GM10847 (cell line): ENCODE results near the gene EFNA5.

Experiments
- POLR2A ChIP-seq: IDR thresholded peaks from 2 replicates; pipeline ENCODE4 v1.6.1; 2011; ENCODE audit not compliant: insufficient read length; ENCODE audit errors: extremely low read depth

Gene EFNA5

DNA sequence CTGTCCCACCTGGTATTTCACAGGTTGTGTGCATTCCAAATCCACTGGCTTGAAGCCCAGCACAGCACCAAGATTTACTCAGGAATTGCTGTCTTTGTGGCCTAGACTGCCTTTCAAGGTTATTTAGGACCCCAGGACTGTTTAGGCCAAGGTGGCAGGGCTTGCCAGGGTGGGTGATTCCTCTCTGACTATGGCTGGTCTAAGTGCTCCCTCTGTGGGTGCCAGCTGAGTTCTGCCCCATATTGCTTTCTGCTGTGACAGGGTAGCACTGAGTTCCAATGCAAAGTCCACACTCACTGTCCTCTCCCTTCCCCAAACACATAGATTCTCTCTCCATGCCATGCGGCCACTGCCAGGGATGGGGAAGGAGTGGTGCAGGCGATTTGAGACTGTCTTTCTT is 318.2 kb downstream of the EFNA5 start:
- no peak for TF ChIP-seq POLR2A

DNA sequence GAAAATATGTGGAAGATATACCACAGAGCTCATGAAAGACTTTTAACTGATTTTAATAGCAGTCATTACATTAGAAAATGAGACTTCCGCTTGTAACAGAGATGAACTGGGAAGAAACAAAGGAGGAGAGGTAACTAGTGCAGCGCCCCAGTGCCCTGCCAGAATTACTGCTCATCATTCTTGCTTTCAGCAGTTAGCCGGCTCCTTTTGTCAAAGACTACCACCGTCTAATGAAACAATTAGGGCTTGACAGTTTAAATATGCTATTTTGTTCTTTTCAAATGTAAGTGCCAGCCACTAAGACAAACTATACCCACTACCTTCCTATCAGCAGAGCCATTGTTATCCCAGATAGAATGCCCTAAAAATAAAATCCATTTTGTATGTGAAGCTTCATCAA is 328.4 kb downstream of the EFNA5 start:
- no peak for TF ChIP-seq POLR2A

DNA sequence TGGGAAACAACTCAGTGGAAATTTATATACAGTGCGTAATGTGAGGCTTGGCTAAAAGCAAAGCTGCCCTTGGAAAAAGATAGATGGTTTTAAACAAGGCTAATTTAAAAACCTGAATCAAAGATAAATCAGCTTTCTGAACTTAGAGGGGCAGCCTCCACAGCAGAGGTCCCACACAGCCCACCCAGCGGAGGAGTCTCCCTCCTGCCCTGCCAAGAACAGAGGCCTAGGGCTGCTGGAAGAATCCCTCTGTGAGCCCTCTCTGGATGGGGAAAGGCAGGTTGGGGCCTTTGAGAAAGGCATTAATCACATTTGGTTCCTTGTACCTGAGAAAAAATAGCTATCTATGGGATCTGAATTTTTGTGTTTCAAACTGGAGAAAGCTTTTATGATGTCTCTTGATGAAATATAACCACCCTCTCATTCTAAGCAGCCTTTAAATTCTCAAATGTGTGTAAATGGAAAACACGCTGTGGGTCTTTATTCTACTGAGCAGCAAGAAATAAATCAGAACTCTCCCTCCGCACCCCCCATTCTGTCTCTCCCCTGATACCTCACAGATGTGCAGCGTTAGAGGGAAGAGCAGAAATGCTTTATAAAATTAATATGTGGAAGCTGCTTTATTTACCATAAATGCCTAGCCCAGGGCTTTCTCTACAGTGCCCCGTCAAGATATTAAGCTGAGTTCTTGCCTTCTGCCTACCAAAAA is 329.2 kb downstream of the EFNA5 start:
- no peak for TF ChIP-seq POLR2A

DNA sequence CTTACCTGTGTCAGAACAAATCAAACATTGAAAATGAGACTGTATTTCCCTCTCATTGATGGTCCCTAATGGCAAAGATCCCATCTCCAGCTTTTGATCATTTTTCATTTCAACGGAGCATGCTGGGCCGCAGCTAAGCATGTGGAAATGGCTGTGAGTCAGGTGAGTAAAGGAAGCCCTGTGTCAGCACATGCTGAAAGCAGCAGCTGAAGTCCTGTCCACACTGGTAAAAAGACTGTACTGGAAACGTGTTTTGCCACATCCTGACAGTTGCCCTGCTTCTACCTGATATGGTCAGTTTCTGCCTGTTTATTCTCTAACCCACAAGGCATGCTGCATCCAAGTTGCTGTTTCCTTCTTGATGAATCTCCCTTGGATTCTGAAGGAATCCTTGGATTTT is 330.1 kb downstream of the EFNA5 start:
- TF ChIP-seq POLR2A: no peak

DNA sequence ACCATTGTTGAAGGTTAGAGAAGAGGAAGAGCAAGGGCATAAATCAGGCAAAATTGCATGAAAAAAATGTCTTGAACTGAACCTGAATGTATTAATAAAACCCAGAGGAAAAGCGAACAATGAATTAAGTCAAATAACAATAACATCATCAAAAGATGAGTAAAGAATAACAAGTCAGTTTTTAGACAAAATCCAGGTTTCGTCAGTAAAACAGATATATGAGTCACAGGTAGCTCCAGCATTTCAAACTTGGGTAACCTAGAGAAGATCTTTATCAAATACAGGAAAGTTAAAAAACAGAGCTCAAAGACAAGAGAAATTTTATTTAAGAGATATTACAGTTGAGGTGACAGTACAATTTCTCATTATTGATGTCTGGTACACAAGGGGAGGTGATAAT is 332.4 kb downstream of the EFNA5 start:
- TF ChIP-seq POLR2A: no peak

DNA sequence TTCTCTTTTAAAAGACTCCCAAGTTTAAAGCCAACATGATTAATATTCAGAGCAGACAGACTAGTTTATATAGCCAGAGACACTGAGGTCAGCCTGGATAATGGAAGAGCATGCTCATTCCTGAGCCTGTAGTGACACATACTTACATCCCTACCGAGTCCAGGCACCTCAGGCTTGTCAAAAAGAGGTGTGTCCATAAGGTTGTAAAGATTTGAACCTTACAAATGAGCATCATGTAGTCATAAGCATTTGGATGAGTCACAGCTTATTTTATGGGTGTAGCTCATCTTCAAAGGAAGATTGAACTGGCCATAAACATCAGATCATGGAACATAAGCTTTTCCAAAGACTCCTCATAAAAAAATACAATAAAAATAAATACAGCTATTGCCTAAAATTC is 333.5 kb downstream of the EFNA5 start:
- no peak for TF ChIP-seq POLR2A

DNA sequence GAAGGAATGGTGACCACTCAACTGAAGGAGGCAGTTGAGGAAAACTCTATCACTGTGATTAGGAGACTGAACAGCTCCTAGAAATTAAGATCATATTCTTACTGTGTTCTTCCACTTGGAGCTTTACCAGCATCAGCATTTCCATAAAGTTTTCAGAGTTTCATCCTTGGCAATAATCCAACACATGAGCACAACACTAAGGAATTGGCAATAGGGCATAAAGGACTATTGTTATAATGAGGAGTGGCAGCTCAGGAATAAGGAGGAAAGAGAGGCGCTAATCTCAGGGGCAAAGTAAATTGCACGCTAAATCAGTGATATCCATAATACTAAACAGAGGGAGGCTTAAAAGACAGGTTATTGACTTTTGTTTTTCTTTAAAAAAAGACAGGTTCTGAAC is 338.9 kb downstream of the EFNA5 start:
- TF ChIP-seq POLR2A: no peak

DNA sequence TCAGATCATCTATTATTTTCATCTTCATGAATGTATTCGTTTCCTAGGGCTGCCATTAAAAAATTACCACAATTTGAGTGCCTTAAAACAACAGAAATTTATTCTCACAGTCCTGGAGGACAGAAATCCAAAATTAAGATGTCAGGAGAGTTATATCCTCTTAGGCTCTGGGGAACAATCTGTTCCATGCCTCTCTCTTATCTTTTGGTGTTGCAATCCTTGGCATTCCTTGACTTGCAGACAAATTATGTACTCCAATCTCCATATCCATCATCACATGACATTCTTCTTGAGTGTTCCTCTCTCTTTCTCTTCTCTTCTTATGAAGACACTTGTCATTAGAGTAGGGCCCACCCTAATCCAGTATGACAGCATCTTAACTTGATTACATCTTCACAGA is 339.4 kb downstream of the EFNA5 start:
- TF ChIP-seq POLR2A: no peak

DNA sequence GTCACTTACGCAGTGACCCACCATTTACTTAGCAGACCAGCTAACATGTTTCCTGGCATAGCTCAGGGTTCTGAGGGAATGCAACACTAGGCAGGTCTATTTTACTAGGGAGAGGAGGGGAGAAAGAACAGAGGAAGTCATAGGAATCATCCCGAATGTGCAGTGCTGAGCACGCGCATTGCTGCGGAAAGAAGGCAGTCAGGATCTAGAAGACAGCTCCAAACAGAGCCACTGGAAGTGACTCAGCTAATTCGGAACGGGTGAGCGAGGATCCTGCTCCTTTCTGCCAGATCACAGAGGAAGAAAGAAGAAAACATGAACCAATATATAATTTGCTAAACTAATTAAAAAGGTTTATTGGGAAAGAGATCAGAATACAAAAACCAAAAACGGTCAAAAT is 339.8 kb downstream of the EFNA5 start:
- TF ChIP-seq POLR2A: no peak

DNA sequence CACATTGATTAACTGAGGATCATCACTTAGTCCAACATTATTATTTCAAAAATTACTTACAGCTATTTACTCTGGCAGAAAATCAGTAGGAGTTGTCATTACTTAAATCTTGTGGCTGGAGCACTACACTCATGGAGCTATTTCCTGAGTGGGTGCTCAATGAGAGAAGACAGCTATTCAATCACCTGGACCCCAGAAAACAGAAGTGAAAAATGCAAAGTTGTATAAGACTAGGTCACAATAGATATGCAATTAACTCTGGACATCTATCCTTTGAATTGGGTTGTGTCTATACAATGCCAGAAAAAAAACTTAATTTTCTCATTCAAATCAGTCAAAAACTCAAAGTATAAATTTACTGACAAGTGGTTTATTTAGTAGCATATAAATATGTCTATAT is 340.9 kb downstream of the EFNA5 start:
- TF ChIP-seq POLR2A: no peak
